Central memory CD8-positive, alpha-beta T cell (primary cell): Measurements from ENCODE around the gene DEFB118.

ENCODE experiments used
- ATAC-seq: fragments of 150-1000 bp; cut with Tn5 transposase; replicated peaks from 2 replicates; pipeline ENCODE4 v1.10.0; 2022; ENCODE audit warnings: mild to moderate bottlenecking, moderate FRiP score, moderate number of reproducible peaks; ENCODE audit not compliant: poor library complexity, severe bottlenecking; ENCODE audit errors: extremely low read depth
- DNase-seq, 2 donors: peaks; one replicate each; pipeline ENCODE4 v3.0.0; 2021; ENCODE audit warnings: low spot score in 2 of 2
- H3K27ac Mint-ChIP-seq: one replicate; pipeline ENCODE4 v1.8.0; 2022; ENCODE audit warnings: low read depth, mild to moderate bottlenecking, moderate library complexity, mixed read lengths
- H3K27me3 Mint-ChIP-seq: one replicate; pipeline ENCODE4 v1.8.0; 2022; ENCODE audit warnings: mixed read lengths
- H3K36me3 Mint-ChIP-seq: one replicate; pipeline ENCODE4 v1.8.0; 2022; ENCODE audit warnings: mild to moderate bottlenecking, moderate library complexity, mixed read lengths; ENCODE audit not compliant: insufficient read depth
- H3K4me1 Mint-ChIP-seq: one replicate; pipeline ENCODE4 v1.8.0; 2022; ENCODE audit warnings: mixed read lengths
- H3K4me3 Mint-ChIP-seq: one replicate; pipeline ENCODE4 v1.8.0; 2022; ENCODE audit warnings: mild to moderate bottlenecking, moderate library complexity, mixed read lengths
- H3K9me3 Mint-ChIP-seq: one replicate; pipeline ENCODE4 v1.8.0; 2022; ENCODE audit warnings: mixed read lengths

The DEFB118 gene

DNA sequence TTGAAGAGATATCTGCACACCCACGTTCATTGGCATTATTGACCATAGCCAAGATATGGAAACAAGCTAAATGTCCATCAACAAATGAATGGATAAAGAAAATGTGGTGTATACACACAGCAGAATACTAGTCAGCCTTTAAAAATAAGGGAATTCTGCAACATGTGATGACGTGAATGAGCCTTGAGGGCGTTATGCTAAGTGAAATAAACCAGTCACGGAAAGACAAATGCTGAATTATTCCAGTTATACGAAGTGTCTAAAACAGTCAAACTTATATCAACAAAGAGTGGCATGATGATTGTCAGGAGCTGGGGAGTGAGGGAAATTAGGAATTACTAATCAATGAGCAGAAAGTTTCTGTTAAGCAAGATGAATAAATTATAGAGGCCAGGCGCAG, 46.0 kb downstream of the DEFB118 start:
- no peaks in the 10 kb centered on the region for H3K9me3 Mint-ChIP-seq
- no peaks in the 10 kb centered on the region for H3K36me3 Mint-ChIP-seq
- no peak for ATAC-seq
- H3K4me1 Mint-ChIP-seq = no peaks in the 10 kb centered on the region
- no peak for DNase-seq
- H3K4me3 Mint-ChIP-seq = no peak overlapping the region
- no peak overlapping the region for H3K27ac Mint-ChIP-seq
- H3K27me3 Mint-ChIP-seq = peaks cover 24% of the 10 kb centered on the region

GRCh38 chr20:31415653-31416052, 47.3 kb downstream of the DEFB118 start:
- H3K27me3 Mint-ChIP-seq = peaks cover 34% of the 10 kb centered on the region
- no peaks in the 10 kb centered on the region for H3K36me3 Mint-ChIP-seq
- no peak for ATAC-seq
- DNase-seq = no peak
- H3K4me3 Mint-ChIP-seq = no peak overlapping the region
- no peaks in the 10 kb centered on the region for H3K4me1 Mint-ChIP-seq
- no peak overlapping the region for H3K27ac Mint-ChIP-seq
- no peaks in the 10 kb centered on the region for H3K9me3 Mint-ChIP-seq

DNA sequence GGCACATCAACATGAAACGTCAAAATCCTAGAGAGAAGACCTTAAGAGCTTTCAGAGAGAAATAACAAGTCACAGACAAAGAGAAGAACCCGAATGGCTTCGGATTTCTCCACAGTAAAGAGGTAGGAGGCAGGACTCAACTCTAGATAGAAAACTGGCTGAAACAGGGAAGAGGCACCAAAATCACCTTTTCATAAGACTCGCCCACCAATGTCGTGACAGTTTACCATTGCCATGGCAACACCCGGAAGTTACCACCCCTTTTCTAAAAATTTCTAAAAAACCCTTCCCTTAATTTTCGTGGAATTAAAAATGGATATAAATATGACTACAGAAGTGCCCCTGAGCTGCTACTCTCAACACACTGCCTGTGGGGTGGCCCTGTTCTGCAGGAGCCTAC, 49.9 kb downstream of the DEFB118 start:
- H3K36me3 Mint-ChIP-seq = no peaks in the 10 kb centered on the region
- no peaks in the 10 kb centered on the region for H3K4me1 Mint-ChIP-seq
- H3K9me3 Mint-ChIP-seq = no peaks in the 10 kb centered on the region
- no peak overlapping the region for H3K27ac Mint-ChIP-seq
- H3K27me3 Mint-ChIP-seq = peaks cover 33% of the 10 kb centered on the region
- no peak overlapping the region for H3K4me3 Mint-ChIP-seq
- DNase-seq = no peak
- ATAC-seq = no peak
